Astrocyte of the cerebellum (primary cell): ENCODE data around the gene TCF7L2.

Experiments used
- DNase-seq: peaks from one replicate; pipeline ENCODE4 v3.0.0-alpha.2; 2011; ENCODE audit warnings: low read depth
- H3K4me3 ChIP-seq: 2 replicates; pipeline ENCODE4 v1.5.1; 2011; ENCODE audit warnings: mild to moderate bottlenecking, low read depth, low read length, moderate library complexity
- CTCF ChIP-seq: IDR thresholded peaks from 2 replicates; pipeline ENCODE4 v1.5.1; 2012; ENCODE audit warnings: low read length, low read depth, moderate library complexity, mild to moderate bottlenecking; ENCODE audit errors: missing control alignments
- in situ Hi-C: cut with HindIII; loops from 2 replicates; pipeline ENCODE4 v1.10.0; 2017; ENCODE audit warnings: low sequenced_read_pairs

Gene TCF7L2

GRCh38 chr10:113148071-113148825 is 198.2 kb downstream of the TCF7L2 start:
- no peak for TF ChIP-seq CTCF
- no peak overlapping the region for H3K4me3 ChIP-seq
- in situ Hi-C loops, result loop anchor here (25.0 kb wide), 1 partner anchor 586 kb away; no protein-coding TSS in a partner anchor
- no peak for DNase-seq

DNA sequence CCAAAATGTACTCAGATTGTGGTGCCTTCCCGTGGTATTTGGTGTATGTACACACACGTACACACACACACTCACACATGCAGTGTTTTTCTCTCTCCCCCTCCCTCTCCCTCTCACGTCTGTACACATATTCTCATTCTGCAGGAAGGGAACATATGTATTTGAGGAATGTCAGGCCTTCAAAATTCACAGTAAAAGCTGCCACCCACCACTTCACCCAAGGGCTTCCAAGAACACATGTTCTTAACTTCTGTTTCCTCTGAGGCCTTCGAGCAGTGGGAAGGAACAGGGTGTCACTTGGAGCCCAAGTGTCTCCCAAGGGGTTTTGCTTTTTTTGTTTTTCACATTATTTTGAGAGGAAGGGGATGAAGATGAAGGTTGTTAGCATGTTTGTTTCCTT is 198.9 kb downstream of the TCF7L2 start:
- in situ Hi-C loops, result loop anchor here (25.0 kb wide), 1 partner anchor 587 kb away; no protein-coding TSS in a partner anchor
- no peak for DNase-seq
- TF ChIP-seq CTCF, result no peak
- no peak overlapping the region for H3K4me3 ChIP-seq

DNA sequence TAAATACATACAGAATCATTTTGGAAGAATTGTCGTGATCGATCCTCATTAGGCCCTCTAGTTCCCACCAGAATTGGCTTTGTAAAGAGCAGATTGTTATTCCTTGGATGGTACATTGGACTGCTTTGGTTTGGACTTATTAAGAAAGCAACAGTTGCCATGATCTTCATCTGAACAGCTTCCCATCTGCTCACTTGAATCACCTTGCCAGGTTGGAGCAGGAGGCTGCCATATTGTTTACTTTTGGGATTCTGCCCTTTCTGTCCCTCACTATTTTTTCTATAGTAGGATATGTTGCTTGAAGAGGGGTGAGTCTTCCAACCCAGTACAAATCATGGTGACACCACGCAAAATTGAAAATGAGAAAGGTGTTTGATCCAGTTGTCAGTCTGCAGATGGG is 199.6 kb downstream of the TCF7L2 start:
- TF ChIP-seq CTCF, result no peak
- DNase-seq, result no peak
- in situ Hi-C loops, result loop anchor here (25.0 kb wide), 1 partner anchor 587 kb away; no protein-coding TSS in a partner anchor

GRCh38 chr10:113151190-113151666 is 201.2 kb downstream of the TCF7L2 start:
- in situ Hi-C loops, result no loop called here
- no peak for DNase-seq
- H3K4me3 ChIP-seq, result no peak overlapping the region
- no peak for TF ChIP-seq CTCF

More for the DNA sequence above, 199.6 kb downstream of the TCF7L2 start:
- H3K4me3 ChIP-seq, result no peak overlapping the region

DNA sequence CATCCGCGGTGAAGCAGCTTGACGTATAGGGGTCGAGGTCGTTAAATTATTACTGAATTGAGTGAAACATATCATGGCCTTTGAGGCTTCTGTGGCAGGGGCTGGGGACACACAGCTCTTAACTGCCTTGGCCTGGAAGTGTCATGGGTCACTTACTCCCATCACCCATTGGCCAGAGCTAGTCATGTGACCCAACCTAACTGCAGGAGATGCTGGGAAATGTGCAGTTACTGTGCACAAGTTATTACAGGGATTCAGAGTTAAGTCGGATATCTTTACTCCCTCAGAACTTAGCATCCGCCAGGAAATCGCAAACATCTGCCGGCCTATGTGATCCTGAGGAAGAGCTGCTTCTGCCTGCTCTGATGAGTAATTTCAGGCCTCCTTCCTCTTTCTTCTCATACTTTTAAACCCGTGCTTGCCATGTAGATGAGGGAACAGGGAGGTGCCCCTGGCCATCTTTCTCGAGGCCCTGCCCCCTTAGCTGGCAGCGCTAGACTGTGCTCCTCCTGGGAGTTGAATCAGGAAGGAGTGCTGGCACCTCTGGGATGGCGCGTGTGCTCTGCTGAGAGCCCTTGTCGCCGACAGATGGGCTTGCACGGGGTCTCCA is 203.6 kb downstream of the TCF7L2 start:
- DNase-seq, result no peak
- TF ChIP-seq CTCF, result no peak
- in situ Hi-C loops, result no loop called here
- no peak overlapping the region for H3K4me3 ChIP-seq

DNA sequence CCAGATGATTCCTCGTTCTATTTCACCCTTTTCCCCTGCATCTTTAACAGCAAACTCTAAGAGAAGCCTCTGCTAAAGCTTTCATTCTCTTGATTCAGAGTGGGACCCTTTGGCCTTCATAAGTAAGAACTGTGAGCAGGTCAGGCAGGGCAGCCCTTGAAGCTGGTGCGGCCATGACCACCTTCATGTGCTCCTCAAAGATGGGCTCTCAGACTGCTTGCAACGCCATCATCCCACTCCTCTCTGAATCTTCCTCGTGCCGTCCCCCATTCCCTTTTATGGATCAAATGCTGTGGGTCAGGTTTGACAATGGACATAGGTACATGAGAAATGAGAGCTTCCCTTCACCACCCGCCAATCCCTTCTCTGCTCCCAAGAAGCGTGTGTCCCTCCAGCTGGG is 207.4 kb downstream of the TCF7L2 start:
- in situ Hi-C loops, result no loop called here
- no peak for DNase-seq
- no peak overlapping the region for H3K4me3 ChIP-seq

More for the DNA sequence above, 207.4 kb downstream of the TCF7L2 start:
- no peak for TF ChIP-seq CTCF
